ENCODE data around the gene SNRK. TPM values are rescaled to one million over a fixed set of nuclear protein-coding genes. Genes with fewer than 3 reads are reported as not detected.

The SNRK gene
- total and polyA plus RNA-seq, 9 of the 15 experiments (the other 6 are each of a cell fraction or from before 2014, with no cell fraction given) = 1.7 to 12.3 (median 7.3) TPM

DNA sequence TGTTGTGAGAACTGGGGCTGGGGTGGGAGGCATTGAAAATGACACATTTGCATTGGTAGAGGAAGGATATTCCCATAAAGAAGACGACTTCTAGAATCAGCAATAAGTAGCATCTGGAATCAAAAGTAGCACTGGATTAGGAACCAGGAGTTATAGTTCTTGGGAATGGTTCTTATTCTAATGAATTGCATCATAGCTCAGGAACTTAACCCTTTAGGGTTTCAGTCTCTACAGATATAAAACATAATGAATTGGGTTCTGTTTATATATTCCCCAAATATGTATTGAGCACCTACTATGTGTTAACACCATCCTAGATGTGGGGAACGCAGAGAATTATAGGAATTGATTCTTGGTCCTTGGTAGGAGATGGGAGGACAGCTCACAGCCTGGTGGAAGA lies 16.3 kb upstream of the SNRK start:
- H3K9me1 ChIP-seq (ENCODE audit: control insufficient read depth, insufficient read depth, low read length) = no peaks in the 10 kb centered on the region
- ATAC-seq (no peak), FAIRE-seq (no peak), DNase-seq (ENCODE audit: extremely low read depth in 1 of 4, low spot score in 3 of 4) (no peak)
- H3K4me1 ChIP-seq (replicated peaks in 1 of 2; ENCODE audit: control insufficient read depth in 2 of 2, insufficient read depth in 2 of 2, low read length in 2 of 2) = no peaks in the 10 kb centered on the region
- CTCF ChIA-PET (ENCODE audit: low intra/inter-chr PET ratio) = no interaction called here
- POLR2A ChIA-PET = interaction anchor here (0.5 to 3.1 kb wide), 3 partner anchors 13 to 440 kb away, joined by 3 to 8 read pairs (median 7); no protein-coding TSS in a partner anchor
- TF ChIP-seq, protein P1, sequence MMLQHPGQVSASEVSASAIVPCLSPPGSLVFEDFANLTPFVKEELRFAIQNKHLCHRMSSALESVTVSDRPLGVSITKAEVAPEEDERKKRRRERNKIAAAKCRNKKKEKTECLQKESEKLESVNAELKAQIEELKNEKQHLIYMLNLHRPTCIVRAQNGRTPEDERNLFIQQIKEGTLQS (IDR thresholded peaks at IDR 0.05) = peak; percentile 25; the same call in 1 of the 2 replicates
- TF ChIP-seq, protein P1 (CRISPR knock-in tag; conservative IDR thresholded peaks at IDR 0.05) = no peak
- TF ChIP-seq, protein P2, sequence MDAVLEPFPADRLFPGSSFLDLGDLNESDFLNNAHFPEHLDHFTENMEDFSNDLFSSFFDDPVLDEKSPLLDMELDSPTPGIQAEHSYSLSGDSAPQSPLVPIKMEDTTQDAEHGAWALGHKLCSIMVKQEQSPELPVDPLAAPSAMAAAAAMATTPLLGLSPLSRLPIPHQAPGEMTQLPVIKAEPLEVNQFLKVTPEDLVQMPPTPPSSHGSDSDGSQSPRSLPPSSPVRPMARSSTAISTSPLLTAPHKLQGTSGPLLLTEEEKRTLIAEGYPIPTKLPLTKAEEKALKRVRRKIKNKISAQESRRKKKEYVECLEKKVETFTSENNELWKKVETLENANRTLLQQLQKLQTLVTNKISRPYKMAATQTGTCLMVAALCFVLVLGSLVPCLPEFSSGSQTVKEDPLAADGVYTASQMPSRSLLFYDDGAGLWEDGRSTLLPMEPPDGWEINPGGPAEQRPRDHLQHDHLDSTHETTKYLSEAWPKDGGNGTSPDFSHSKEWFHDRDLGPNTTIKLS (IDR thresholded peaks at IDR 0.05; ENCODE audit: borderline replicate concordance, low read depth) = no peak
- TF ChIP-seq CEBPG (CRISPR knock-in tag; IDR thresholded peaks at IDR 0.05) (no peak), CEBPG (tag; conservative IDR thresholded peaks at IDR 0.05 in 1 of 2, IDR thresholded peaks at IDR 0.05 in 1 of 2) (peak in 1 of 2 experiments; percentile 55; a peak in 3 of 4 replicates), CEBPB (tag; IDR thresholded peaks at IDR 0.05) (0 out of 2 replicates have a peak, but pooled peaks have one; percentile 51)
- no peaks in the 10 kb centered on the region for H3K9me3 ChIP-seq (replicated peaks; ENCODE audit: control insufficient read depth, insufficient read depth, low read depth, low read length)
- no peak overlapping the region for H3K27ac ChIP-seq (ENCODE audit: extremely low read depth, low read depth, low read length)
- in situ Hi-C loops (cut with MboI) (no loop called here), intact Hi-C loops (cut with micrococcal nuclease) (no loop called here)
- no TSS peak for BruUV-seq (replicated peaks)
- H3K36me3 ChIP-seq (ENCODE audit: control insufficient read depth, insufficient read depth, low read length) = no peaks in the 10 kb centered on the region
- no peak overlapping the region for H3K9ac ChIP-seq (ENCODE audit: insufficient read depth in 1 of 2, low read depth in 2 of 2, low read length in 2 of 2)
- H4K20me1 ChIP-seq (replicated peaks; ENCODE audit: control insufficient read depth, insufficient read depth, low read length) = no peaks in the 10 kb centered on the region
- no peak overlapping the region for H3K4me2 ChIP-seq (ENCODE audit: insufficient read depth, low read length)
- H3K4me3 ChIP-seq = no peak overlapping the region
- peaks cover 7 to 23% of the 10 kb centered on the region in 2 experiments; a peak in 4 of 5 replicates for H3K27me3 ChIP-seq (ENCODE audit: control insufficient read depth in 2 of 2, insufficient read depth in 2 of 2, low read length in 2 of 2)
- H2AFZ ChIP-seq (ENCODE audit: low read depth, low read length) = no peak overlapping the region
- no peaks in the 10 kb centered on the region for H3K79me2 ChIP-seq (ENCODE audit: control insufficient read depth, insufficient read depth, low read length)
- WGBS (ENCODE audit: insufficient coverage, low coverage, missing lambda C conversion rate) = 2% methylated on average over 2 of the region's 2 CpGs

Data from K562 (cell line).